Large intestine (tissue), 3 donors: ENCODE results near the gene HSPB7. TPM values are rescaled to one million over a fixed set of nuclear protein-coding genes. Genes with fewer than 3 reads are reported as not detected.

ENCODE experiments used
- DNase-seq, 2 donors: peaks; one replicate each; pipeline versions ENCODE4 v3.0.0 to v3.0.0-alpha.2; 2013
- H3K27ac ChIP-seq: one replicate; pipeline ENCODE4 v1.5.1; 2013; ENCODE audit warnings: low read length
- H3K27me3 ChIP-seq: 2 replicates; pipeline ENCODE4 v1.6.1; 2013; ENCODE audit warnings: low read length; ENCODE audit not compliant: control insufficient read depth, insufficient read depth
- H3K36me3 ChIP-seq: 2 replicates; pipeline ENCODE4 v1.6.1; 2013; ENCODE audit warnings: low read length; ENCODE audit not compliant: control insufficient read depth, insufficient read depth
- H3K4me1 ChIP-seq: one replicate; pipeline ENCODE4 v1.6.1; 2013; ENCODE audit warnings: low read length; ENCODE audit not compliant: control insufficient read depth, insufficient read depth
- H3K4me3 ChIP-seq: one replicate; pipeline ENCODE4 v1.5.1; 2013; ENCODE audit warnings: low read length
- H3K9me3 ChIP-seq: one replicate; pipeline ENCODE4 v1.6.1; 2013; ENCODE audit warnings: mild to moderate bottlenecking, low read depth, low read length, moderate library complexity; ENCODE audit not compliant: control insufficient read depth
- WGBS: methylation state at CpG from one replicate; pipeline ENCODE4 v1.1.5; 2013; ENCODE audit warnings: low lambda C conversion rate; ENCODE audit not compliant: insufficient coverage; 5-methylcytosine and 5-hydroxymethylcytosine counted together
- polyA plus RNA-seq: library from polyadenylated mRNA; unstranded; fragments of 120-200 nt; gene quantifications from one replicate; pipeline ENCODE4 v1.2.1, GENCODE V29; 2013

Gene HSPB7
- polyA plus RNA-seq, 1 donor = 13.2 TPM

DNA sequence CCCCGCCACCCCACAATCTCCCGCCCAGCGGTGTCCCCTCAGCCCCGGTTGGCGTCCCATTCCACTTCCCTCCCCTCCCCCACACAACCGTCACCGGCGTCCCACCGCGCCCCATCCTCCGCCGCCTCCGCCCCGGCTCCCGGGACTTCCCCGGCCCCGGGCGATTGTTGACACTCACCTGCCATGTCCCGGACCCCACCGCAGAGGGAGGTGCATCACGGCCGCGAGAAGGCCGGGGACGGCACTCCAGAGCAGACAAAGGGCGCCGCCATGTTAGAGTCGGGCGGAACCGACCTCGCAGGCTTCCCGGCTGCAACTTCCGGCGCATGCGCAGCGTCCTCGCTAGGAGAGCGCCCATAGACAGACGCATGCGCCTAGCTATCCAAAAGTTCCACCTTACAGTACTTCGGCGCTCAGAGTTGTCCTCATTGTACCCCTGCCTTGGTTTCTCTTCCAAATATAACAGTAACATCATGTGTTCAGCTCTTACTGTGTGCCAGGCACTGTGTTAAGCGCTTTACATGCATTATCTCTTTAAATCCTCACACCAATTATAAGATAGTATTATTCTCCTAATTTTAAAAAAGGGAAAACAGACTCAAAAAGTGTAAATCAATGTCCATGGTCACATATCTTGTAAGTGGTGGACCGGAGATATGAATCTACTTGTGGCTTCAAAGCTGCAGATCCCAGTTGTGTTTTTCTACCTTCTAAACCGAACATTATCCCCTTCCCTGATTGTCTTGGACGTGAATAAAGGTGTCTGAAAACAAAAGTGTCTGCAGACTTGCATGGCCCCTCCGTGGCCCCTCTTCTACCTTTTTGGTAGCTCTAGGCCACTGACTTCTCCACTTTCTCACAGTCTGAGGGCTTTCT lies 41.8 kb downstream of the HSPB7 start, which contains the start of gene ZBTB17:
Gene ZBTB17, minus strand, starts transcription at position 297 of the 876 bp plus-strand sequence. CDS start 27,606 bp downstream, outside the sequence.
- Histone ChIP-seq H3K27ac (no peak within 1 kb of the TSS), H3K27me3 (no peaks in the 10 kb centered on the region), H3K9me3 (no peaks in the 10 kb centered on the region), H3K36me3 (peaks cover 15% of the 10 kb centered on the region), H3K4me1 (peaks cover 5% of the 10 kb centered on the region), H3K4me3 (peak within 1 kb of the TSS; percentile 67)
- WGBS = 0% methylated on average over 1 of the region's 47 CpGs
- DNase-seq = peak; percentile 91 to 94

- Histone ChIP-seq H3K4me1 (peaks cover 5% of the 10 kb centered on the region), H3K27me3 (no peaks in the 10 kb centered on the region), H3K4me3 (peak overlapping the region; percentile 67), H3K9me3 (no peaks in the 10 kb centered on the region), H3K27ac (no peak overlapping the region), H3K36me3 (peaks cover 17% of the 10 kb centered on the region)
- WGBS = 0% methylated on average over 1 of the region's 47 CpGs
- DNase-seq = peak; percentile 34 to 49
These were observed 42.5 kb downstream of the HSPB7 start for GRCh38 chr1:15975358-15975804.

- Histone ChIP-seq H3K27ac (no peak overlapping the region), H3K9me3 (no peaks in the 10 kb centered on the region), H3K4me3 (peak overlapping the region; percentile 67), H3K27me3 (no peaks in the 10 kb centered on the region), H3K4me1 (peaks cover 5% of the 10 kb centered on the region), H3K36me3 (peaks cover 20% of the 10 kb centered on the region)
- WGBS = no CpG with 5 or more reads among the region's 9 CpGs
- DNase-seq = no peak
These were observed 43.0 kb downstream of the HSPB7 start for GRCh38 chr1:15974855-15975254.

GRCh38 chr1:15973772-15974171 lies 44.1 kb downstream of the HSPB7 start:
- H3K9me3 ChIP-seq = peaks cover 3% of the 10 kb centered on the region
- DNase-seq = no peak
- no CpG with 5 or more reads among the region's 4 CpGs for WGBS

DNA sequence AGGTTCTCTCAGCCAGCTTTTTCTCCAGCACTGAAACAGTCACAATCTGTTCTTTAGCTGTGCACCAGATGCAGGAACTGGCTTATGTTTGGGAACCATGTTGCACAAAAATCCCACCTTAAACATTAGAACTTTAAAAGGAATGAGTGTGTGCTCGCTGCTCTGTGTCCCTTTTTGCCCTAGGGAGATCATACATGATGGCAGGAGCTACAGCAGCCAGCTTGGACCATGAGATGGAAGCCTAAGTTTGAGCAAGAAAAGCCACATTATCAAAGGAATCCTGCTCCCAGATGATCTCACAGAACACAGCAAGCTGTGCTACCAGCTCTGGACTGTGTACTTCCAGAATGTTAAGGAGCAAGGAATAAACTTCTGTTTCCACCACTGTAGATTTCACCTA lies 45.4 kb downstream of the HSPB7 start:
- Histone ChIP-seq H3K27me3 (no peaks in the 10 kb centered on the region), H3K4me3 (no peak overlapping the region), H3K27ac (no peak overlapping the region), H3K9me3 (peaks cover 3% of the 10 kb centered on the region), H3K4me1 (peaks cover 5% of the 10 kb centered on the region), H3K36me3 (peaks cover 39% of the 10 kb centered on the region)
- no peak for DNase-seq
- WGBS = no CpG with 5 or more reads among the region's 1 CpG

More at GRCh38 chr1:15973772-15974171, 44.1 kb downstream of the HSPB7 start:
- H3K36me3 ChIP-seq = peaks cover 29% of the 10 kb centered on the region
- peaks cover 5% of the 10 kb centered on the region for H3K4me1 ChIP-seq
- no peaks in the 10 kb centered on the region for H3K27me3 ChIP-seq
- no peak overlapping the region for H3K27ac ChIP-seq
- H3K4me3 ChIP-seq = no peak overlapping the region

- Histone ChIP-seq H3K4me3 (no peak overlapping the region), H3K9me3 (peaks cover 3% of the 10 kb centered on the region), H3K36me3 (peaks cover 39% of the 10 kb centered on the region), H3K27me3 (no peaks in the 10 kb centered on the region), H3K27ac (no peak overlapping the region), H3K4me1 (peaks cover 5% of the 10 kb centered on the region)
- no peak for DNase-seq
These were observed 46.9 kb downstream of the HSPB7 start for GRCh38 chr1:15970911-15971310.

DNA sequence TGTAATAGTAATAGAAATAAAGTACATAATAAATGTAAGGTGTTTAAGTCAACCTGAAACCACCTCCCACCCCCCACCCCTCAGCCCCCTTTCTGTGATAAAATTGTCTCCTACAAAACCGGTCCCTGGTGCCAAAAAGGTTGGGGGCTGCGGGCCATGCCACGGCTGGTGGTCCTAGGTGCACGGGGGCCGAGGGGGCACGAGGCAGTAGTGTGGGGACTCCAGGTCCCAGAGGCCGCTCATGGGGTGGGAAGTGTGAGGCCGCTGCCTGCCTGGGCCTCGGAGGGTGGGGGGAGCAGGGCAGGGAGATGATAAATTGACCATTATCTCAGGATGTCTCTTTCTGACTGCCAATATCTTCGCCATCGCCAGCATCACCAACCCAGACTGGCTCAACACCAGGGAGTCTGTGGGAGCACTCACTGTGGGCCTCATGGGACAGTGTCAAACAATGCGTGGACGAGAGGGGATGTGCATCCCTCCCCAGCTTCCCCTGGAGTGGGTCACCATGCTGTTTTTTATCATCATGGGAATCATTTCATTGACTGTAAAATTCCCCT lies 48.4 kb downstream of the HSPB7 start:
- no peak overlapping the region for H3K4me3 ChIP-seq
- H3K27me3 ChIP-seq = no peaks in the 10 kb centered on the region
- WGBS = no CpG with 5 or more reads among the region's 13 CpGs
- DNase-seq = no peak
- no peaks in the 10 kb centered on the region for H3K4me1 ChIP-seq
- peaks cover 3% of the 10 kb centered on the region for H3K9me3 ChIP-seq
- H3K36me3 ChIP-seq = peaks cover 39% of the 10 kb centered on the region
- no peak overlapping the region for H3K27ac ChIP-seq

GRCh38 chr1:15968172-15968571 lies 49.7 kb downstream of the HSPB7 start:
- Histone ChIP-seq H3K27me3 (no peaks in the 10 kb centered on the region), H3K36me3 (peaks cover 37% of the 10 kb centered on the region), H3K9me3 (peaks cover 3% of the 10 kb centered on the region), H3K27ac (no peak overlapping the region), H3K4me1 (no peaks in the 10 kb centered on the region), H3K4me3 (no peak overlapping the region)
- no peak for DNase-seq
- 100% methylated on average over 1 of the region's 5 CpGs for WGBS

DNA sequence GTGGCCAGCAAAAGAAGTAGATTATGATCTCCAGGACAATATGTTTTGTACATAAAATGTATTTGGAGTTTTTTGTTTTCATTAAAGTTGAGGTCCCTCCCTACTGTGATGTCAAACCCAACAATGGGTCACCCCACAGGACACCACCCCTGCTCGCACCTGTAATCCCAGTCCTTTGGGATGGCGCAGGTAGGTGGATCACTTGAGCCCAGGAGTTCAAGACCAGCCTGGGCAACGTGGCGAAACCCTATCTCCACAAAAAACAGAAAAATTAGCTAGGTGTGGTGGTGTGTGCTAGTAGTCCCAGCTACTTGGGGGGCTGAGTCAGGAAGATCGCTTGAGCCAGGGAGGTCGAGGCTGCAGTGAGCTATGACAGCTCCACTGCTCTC lies 50.9 kb downstream of the HSPB7 start:
- Histone ChIP-seq H3K27ac (no peak overlapping the region), H3K4me3 (no peak overlapping the region), H3K27me3 (no peaks in the 10 kb centered on the region), H3K4me1 (no peaks in the 10 kb centered on the region), H3K9me3 (peaks cover 3% of the 10 kb centered on the region), H3K36me3 (peaks cover 30% of the 10 kb centered on the region)
- WGBS = no CpG with 5 or more reads among the region's 6 CpGs
- no peak for DNase-seq

- H3K27ac ChIP-seq = no peak overlapping the region
- WGBS = 96% methylated on average over 4 of the region's 18 CpGs
- H3K4me1 ChIP-seq = no peaks in the 10 kb centered on the region
- H3K4me3 ChIP-seq = no peak overlapping the region
- no peak for DNase-seq
- H3K36me3 ChIP-seq = peaks cover 26% of the 10 kb centered on the region
- H3K27me3 ChIP-seq = no peaks in the 10 kb centered on the region
- peaks cover 3% of the 10 kb centered on the region for H3K9me3 ChIP-seq
These were observed 51.5 kb downstream of the HSPB7 start for GRCh38 chr1:15966081-15966955.
